ENCODE results near the gene FNDC7. TPM values are rescaled to one million over a fixed set of nuclear protein-coding genes. Genes with fewer than 3 reads are reported as not detected.
"Not testable (repeated sequence)": the region's sequence is repeated elsewhere in the genome, so short reads cannot be mapped to it uniquely, and the experiment has no call there.

The FNDC7 gene
- total RNA-seq, 1 donor from 2014 or later = not detected

- intact Hi-C loops (cut with DNase I) = no loop called here
- ATAC-seq = no peak
- peaks cover 98% of the 10 kb centered on the region for H3K36me3 ChIP-seq
Observed at GRCh38 chr1:108780937-108781574, 68.3 kb downstream of the FNDC7 start.

GRCh38 chr1:108781575-108781944 is 68.9 kb downstream of the FNDC7 start:
- H3K4me1 ChIP-seq; H3K4me3 ChIP-seq; DNase-seq; ATAC-seq; intact Hi-C loops (cut with DNase I); H3K27ac ChIP-seq; H3K27me3 ChIP-seq (ENCODE audit: low read depth): not testable (repeated sequence)
- Histone ChIP-seq H3K9me3 (peaks cover 15% of the 10 kb centered on the region), H3K36me3 (peaks cover 98% of the 10 kb centered on the region)

More at GRCh38 chr1:108780937-108781574, 68.3 kb downstream of the FNDC7 start:
- Histone ChIP-seq H3K27me3 (ENCODE audit: low read depth) (no peaks in the 10 kb centered on the region), H3K9me3 (peaks cover 13% of the 10 kb centered on the region), H3K27ac (no peak overlapping the region), H3K4me3 (no peak overlapping the region), H3K4me1 (no peaks in the 10 kb centered on the region)
- no peak for DNase-seq
- no peak for TF ChIP-seq CTCF (IDR thresholded peaks at IDR 0.05)

- intact Hi-C loops (cut with DNase I) = no loop called here
- TF ChIP-seq CTCF (IDR thresholded peaks at IDR 0.05) = no peak
- H3K4me3 ChIP-seq = no peak overlapping the region
- H3K4me1 ChIP-seq = no peaks in the 10 kb centered on the region
- peaks cover 91% of the 10 kb centered on the region for H3K36me3 ChIP-seq
- H3K9me3 ChIP-seq = peaks cover 15% of the 10 kb centered on the region
- DNase-seq (no peak), ATAC-seq (no peak)
- H3K27me3 ChIP-seq (ENCODE audit: low read depth) = no peaks in the 10 kb centered on the region
- H3K27ac ChIP-seq = no peak overlapping the region
Observed at GRCh38 chr1:108785264-108785663, 72.6 kb downstream of the FNDC7 start.

GRCh38 chr1:108785880-108786279 is 73.2 kb downstream of the FNDC7 start:
- intact Hi-C loops (cut with DNase I) = no loop called here
- Histone ChIP-seq H3K27ac (no peak overlapping the region), H3K27me3 (ENCODE audit: low read depth) (no peaks in the 10 kb centered on the region), H3K9me3 (peaks cover 15% of the 10 kb centered on the region), H3K4me3 (no peak overlapping the region), H3K4me1 (no peaks in the 10 kb centered on the region), H3K36me3 (peaks cover 86% of the 10 kb centered on the region)
- TF ChIP-seq CTCF (IDR thresholded peaks at IDR 0.05) = no peak
- DNase-seq = no peak
- no peak for ATAC-seq

- H3K27me3 ChIP-seq (ENCODE audit: low read depth) = no peaks in the 10 kb centered on the region
- H3K9me3 ChIP-seq = no peaks in the 10 kb centered on the region
- H3K4me3 ChIP-seq = no peak overlapping the region
- H3K36me3 ChIP-seq = peaks cover 66% of the 10 kb centered on the region
- intact Hi-C loops (cut with DNase I) = no loop called here
- ATAC-seq = no peak
- no peak for DNase-seq
- H3K4me1 ChIP-seq = no peaks in the 10 kb centered on the region
- H3K27ac ChIP-seq = no peak overlapping the region
- no peak for TF ChIP-seq CTCF (IDR thresholded peaks at IDR 0.05)
Observed at GRCh38 chr1:108791790-108792189, 79.1 kb downstream of the FNDC7 start.

Other genes starting within 250 kb of the FNDC7 start
- gene EEIG2, start 152.8 kb upstream of the FNDC7 start, total RNA-seq = 20.0 TPM
- gene HENMT1, start 51.8 kb upstream of the FNDC7 start, total RNA-seq = 6.5 TPM
- gene PRPF38B, start 20.6 kb upstream of the FNDC7 start, total RNA-seq = 41.0 TPM
- gene STXBP3, start 33.8 kb downstream of the FNDC7 start, total RNA-seq = 54.4 TPM
- gene AKNAD1, start 144.2 kb downstream of the FNDC7 start, total RNA-seq = 1.3 TPM
- 16.5 TPM for gene GPSM2, start 164.1 kb downstream of the FNDC7 start, total RNA-seq

Measured in lower lobe of right lung (tissue), 2 donors.